HepG2 (cell line): ENCODE results near the gene SAMD10. TPM values are rescaled to one million over a fixed set of nuclear protein-coding genes. Genes with fewer than 3 reads are reported as not detected.

ENCODE experiments used
- AHDC1 ChIP-seq: sonication (generic); formaldehyde crosslinking; IDR thresholded peaks from 2 replicates; pipeline ENCODE4 v1.5.1; 2020; ENCODE audit warnings: mild to moderate bottlenecking, missing genetic modification reagents, borderline replicate concordance
- BRD4 ChIP-seq: sonication (generic); formaldehyde crosslinking; IDR thresholded peaks from 2 replicates; pipeline ENCODE4 v1.4.0; 2020; ENCODE audit warnings: missing genetic modification reagents
- GABPA ChIP-seq, 2 experiments: IDR thresholded peaks; 2 replicates each; pipeline ENCODE4 v1.6.1; 2011 to 2016; ENCODE audit warnings: low read depth in 2 of 2, low read length in 1 of 2, missing biosample characterization in 1 of 2, missing genetic modification characterization in 1 of 2
- HNRNPH1 ChIP-seq: fragments of 200-400 bp; formaldehyde crosslinking; optimal IDR thresholded peaks from 2 replicates; pipeline ENCODE3; 2017; ENCODE audit warnings: mild to moderate bottlenecking, low read depth, low read length
- JUND ChIP-seq: sonication (generic); formaldehyde crosslinking; IDR thresholded peaks from 2 replicates; pipeline ENCODE4 v1.8.0; 2022; ENCODE audit warnings: mild to moderate bottlenecking, missing genetic modification reagents
- KDM6A ChIP-seq: IDR thresholded peaks from 2 replicates; pipeline ENCODE4 v1.6.1; 2016; ENCODE audit warnings: low read depth
- NR3C1 ChIP-seq: sonication (generic); formaldehyde crosslinking; IDR thresholded peaks from 2 replicates; pipeline ENCODE4 v1.4.0; 2020; ENCODE audit warnings: missing genetic modification reagents
- SALL1 ChIP-seq: sonication (generic); formaldehyde crosslinking; IDR thresholded peaks from 2 replicates; pipeline ENCODE4 v1.8.0; 2022; ENCODE audit warnings: mild to moderate bottlenecking, missing genetic modification reagents
- TAF15 ChIP-seq: fragments of 200-400 bp; formaldehyde crosslinking; IDR thresholded peaks from one replicate; pipeline ENCODE4 v1.6.1; 2018; ENCODE audit warnings: mild to moderate bottlenecking, low read depth, low read length; ENCODE audit not compliant: poor library complexity, severe bottlenecking
- THAP11 ChIP-seq: IDR thresholded peaks from 2 replicates; pipeline ENCODE4 v1.6.1; 2016; ENCODE audit warnings: missing biosample characterization, missing genetic modification reagents
- ZFX ChIP-seq: sonication (generic); formaldehyde crosslinking; IDR thresholded peaks from 2 replicates; pipeline ENCODE4 v1.4.0; 2020; ENCODE audit warnings: mild to moderate bottlenecking, low read depth, missing genetic modification reagents, moderate library complexity
- ZNF274 ChIP-seq: sonication (generic); formaldehyde crosslinking; IDR thresholded peaks from 2 replicates; pipeline ENCODE4 v1.5.1; 2020; ENCODE audit warnings: mild to moderate bottlenecking, missing genetic modification reagents
- ZNF292 ChIP-seq: sonication (generic); formaldehyde crosslinking; IDR thresholded peaks from 2 replicates; pipeline ENCODE4 v1.8.1; 2022; ENCODE audit warnings: mild to moderate bottlenecking, low read depth, missing genetic modification reagents, borderline replicate concordance
- ZNF550 ChIP-seq: sonication (generic); formaldehyde crosslinking; IDR thresholded peaks from 2 replicates; pipeline ENCODE4 v1.4.0; 2020; ENCODE audit warnings: mild to moderate bottlenecking, missing genetic modification reagents, borderline replicate concordance
- ZNF770 ChIP-seq: sonication (generic); formaldehyde crosslinking; IDR thresholded peaks from 2 replicates; pipeline ENCODE4 v1.5.0; 2020; ENCODE audit warnings: mild to moderate bottlenecking, missing genetic modification reagents
- ZNF790 ChIP-seq: sonication (generic); formaldehyde crosslinking; IDR thresholded peaks from 2 replicates; pipeline ENCODE4 v1.8.0; 2022; ENCODE audit warnings: missing genetic modification reagents, mild to moderate bottlenecking, borderline replicate concordance
- ZNF891 ChIP-seq: sonication (generic); formaldehyde crosslinking; IDR thresholded peaks from 2 replicates; pipeline ENCODE4 v1.5.0; 2020; ENCODE audit warnings: mild to moderate bottlenecking, missing genetic modification reagents
- polyA plus RNA-seq, 8 experiments: library from polyadenylated mRNA; depleted of rRNA in 3 of 8; stranded (reverse) in 7 of 8; unstranded in 1 of 8; fragments of >200 nt; fragmentation: Illumina TruSeq in 4 of 8; extraction: Trizol in 4 of 8; gene quantifications; 2 replicates each; pipeline versions ENCODE4 v1.2.1 to v1.2.3, GENCODE V29; 2011 to 2016; ENCODE audit warnings: low read depth in 4 of 8, missing spikeins in 1 of 8, mixed read lengths in 1 of 8; ENCODE audit not compliant: insufficient read depth in 1 of 8
- total RNA-seq, 5 experiments: library from RNA; depleted of rRNA; stranded (reverse); fragments of >200 nt; fragmentation: Illumina TruSeq; extraction: Trizol; gene quantifications; 2 replicates each; pipeline ENCODE4 v1.2.3, GENCODE V29; 2016; ENCODE audit warnings: low read depth in 1 of 5
- TF ChIP-seq, protein P1 (sequence below): sonication (generic); formaldehyde crosslinking; IDR thresholded peaks from 2 replicates; pipeline ENCODE4 v1.9.0; 2022; ENCODE audit warnings: low read depth, missing genetic modification reagents

The SAMD10 gene
- total and polyA plus RNA-seq, 2 of the 13 experiments (the other 11 are each of a cell fraction or from before 2014, with no cell fraction given), result 6.1 to 11.0 TPM

DNA sequence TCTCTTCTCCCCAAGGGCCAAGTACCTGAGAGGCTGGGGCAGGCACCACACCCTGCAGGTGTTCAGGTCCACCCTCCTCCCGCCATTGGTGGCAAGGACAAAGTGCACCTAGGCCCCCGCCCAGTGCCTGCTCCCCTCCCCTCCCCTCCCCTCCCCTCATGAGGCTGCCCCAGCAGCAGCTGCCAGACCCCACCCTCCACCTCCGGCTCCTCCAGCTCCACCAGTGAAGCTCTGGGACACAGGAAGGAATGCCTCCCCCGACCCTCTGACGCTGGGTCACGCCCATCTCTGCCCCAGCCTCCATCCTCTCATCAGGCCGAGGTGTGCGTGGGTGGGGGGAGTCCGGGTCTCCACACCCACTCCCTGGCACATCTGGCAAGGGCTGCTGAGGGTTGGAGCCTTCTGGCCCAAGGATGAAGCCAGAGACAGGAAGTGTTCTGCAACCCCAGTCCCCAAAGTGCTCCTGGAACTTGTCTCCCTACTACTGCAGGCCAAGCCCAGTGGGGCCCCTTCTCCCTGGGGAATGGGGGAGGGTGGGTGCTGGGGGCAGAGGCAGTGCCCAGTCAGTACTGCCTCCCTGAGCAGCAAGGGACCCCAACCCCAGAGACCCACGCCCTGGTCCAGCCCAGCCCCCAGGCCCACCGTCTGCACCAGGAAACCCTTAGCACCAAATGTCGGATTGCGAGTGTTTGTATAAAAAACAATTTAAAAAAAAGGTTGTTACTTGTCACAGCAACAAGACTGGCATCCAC, 21.6 kb downstream of the SAMD10 start (continued):
- TF ChIP-seq AHDC1 (no peak), NR3C1 (CRISPR knock-in tag) (no peak), ZNF891 (CRISPR knock-in tag) (0 out of 2 replicates have a peak, but pooled peaks have one; percentile 32), ZFX (no peak), BRD4 (CRISPR knock-in tag) (peak; percentile 44; the same call in 1 of the 2 replicates), GABPA (IDR thresholded peaks at IDR 0.05; ENCODE audit: low read depth, low read length) (no peak), GABPA (CRISPR knock-in tag; IDR thresholded peaks at IDR 0.05; ENCODE audit: low read depth) (no peak; the same call in 1 of the 2 replicates), TAF15 (peak; percentile 73), JUND (CRISPR knock-in tag) (0 out of 2 replicates have a peak, but pooled peaks have one; percentile 27), ZNF274 (CRISPR knock-in tag) (no peak), KDM6A (CRISPR knock-in tag) (no peak), ZNF790 (CRISPR knock-in tag) (no peak), HNRNPH1 (peak; percentile 20), ZNF550 (CRISPR knock-in tag) (0 out of 2 replicates have a peak, but pooled peaks have one; percentile 42), ZNF770 (no peak), THAP11 (no peak), ZNF292 (CRISPR knock-in tag) (no peak), SALL1 (CRISPR knock-in tag) (no peak)
- TF ChIP-seq, protein P1, sequence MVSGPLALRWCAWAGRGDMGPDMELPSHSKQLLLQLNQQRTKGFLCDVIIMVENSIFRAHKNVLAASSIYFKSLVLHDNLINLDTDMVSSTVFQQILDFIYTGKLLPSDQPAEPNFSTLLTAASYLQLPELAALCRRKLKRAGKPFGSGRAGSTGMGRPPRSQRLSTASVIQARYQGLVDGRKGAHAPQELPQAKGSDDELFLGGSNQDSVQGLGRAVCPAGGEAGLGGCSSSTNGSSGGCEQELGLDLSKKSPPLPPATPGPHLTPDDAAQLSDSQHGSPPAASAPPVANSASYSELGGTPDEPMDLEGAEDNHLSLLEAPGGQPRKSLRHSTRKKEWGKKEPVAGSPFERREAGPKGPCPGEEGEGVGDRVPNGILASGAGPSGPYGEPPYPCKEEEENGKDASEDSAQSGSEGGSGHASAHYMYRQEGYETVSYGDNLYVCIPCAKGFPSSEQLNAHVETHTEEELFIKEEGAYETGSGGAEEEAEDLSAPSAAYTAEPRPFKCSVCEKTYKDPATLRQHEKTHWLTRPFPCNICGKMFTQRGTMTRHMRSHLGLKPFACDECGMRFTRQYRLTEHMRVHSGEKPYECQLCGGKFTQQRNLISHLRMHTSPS (CRISPR knock-in tag), result peak; percentile 48; the same call in 1 of the 2 replicates
